HPDE6-E6E7 (cell line): ENCODE results near the gene PCIF1.
A peak's percentile ranks its signal among the peaks of the same experiment; 100 is the strongest.
"Not testable (repeated sequence)": the region's sequence is repeated elsewhere in the genome, so short reads cannot be mapped to it uniquely, and the experiment has no call there.

ENCODE experiments used
- DNase-seq: peaks from one replicate; pipeline ENCODE4 v3.0.0; 2011; ENCODE audit warnings: missing footprints; ENCODE audit errors: extremely low spot score

PCIF1 gene

GRCh38 chr20:45924391-45925261 is 9.9 kb upstream of the PCIF1 start:
- no peak for DNase-seq

DNA sequence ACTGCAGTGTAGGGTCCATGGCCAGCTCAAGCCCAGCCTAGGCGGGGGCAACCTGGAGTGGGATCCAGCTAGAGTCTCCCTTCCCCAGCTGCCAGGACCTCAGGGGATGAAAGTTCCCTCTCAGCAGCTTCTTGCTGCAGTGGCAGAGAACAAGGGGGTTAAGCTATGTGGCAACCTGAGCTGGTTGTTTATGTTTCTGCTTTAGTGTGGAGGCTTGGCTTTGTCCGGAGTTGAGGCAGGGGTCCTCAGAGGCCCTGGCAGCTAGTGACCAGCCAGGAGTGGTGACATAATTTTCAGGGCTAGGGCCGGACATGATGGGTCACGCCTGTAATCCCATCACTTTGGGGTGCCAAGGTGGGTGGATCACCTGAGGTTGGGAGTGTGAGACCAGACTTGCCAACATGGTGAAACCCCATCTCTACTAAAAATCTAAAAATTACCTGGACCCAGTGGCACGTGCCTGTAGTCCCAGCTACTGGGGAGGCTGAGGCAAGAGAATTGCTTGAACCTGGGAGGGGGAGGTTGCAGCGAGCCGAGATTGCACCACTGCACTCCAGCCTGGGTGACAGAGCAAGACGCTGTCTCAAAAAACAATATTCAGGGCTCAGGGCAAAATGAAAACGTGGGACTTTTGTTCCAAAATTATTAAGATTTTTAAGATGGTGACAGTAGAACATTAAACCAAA is 8.5 kb upstream of the PCIF1 start:
- DNase-seq, result no peak

DNA sequence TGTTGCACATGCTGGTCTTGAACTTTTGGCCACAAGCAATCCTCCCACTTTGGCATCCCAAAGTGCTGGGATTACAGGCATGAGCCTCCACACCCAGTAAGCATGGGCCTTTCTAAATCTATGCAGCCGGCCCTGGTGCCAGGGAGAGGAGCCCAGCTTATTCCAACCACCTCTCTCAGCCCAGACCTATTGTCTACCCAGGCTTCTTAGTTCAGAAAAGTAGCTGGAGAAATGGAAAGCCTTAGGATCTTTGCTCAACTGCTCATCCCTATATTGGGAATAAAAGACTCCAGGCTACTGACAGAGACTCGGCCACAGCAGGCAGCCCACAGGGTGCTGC is 7.8 kb upstream of the PCIF1 start:
- DNase-seq, result no peak

- DNase-seq, result no peak
These were observed 7.2 kb upstream of the PCIF1 start for GRCh38 chr20:45927071-45927878.

DNA sequence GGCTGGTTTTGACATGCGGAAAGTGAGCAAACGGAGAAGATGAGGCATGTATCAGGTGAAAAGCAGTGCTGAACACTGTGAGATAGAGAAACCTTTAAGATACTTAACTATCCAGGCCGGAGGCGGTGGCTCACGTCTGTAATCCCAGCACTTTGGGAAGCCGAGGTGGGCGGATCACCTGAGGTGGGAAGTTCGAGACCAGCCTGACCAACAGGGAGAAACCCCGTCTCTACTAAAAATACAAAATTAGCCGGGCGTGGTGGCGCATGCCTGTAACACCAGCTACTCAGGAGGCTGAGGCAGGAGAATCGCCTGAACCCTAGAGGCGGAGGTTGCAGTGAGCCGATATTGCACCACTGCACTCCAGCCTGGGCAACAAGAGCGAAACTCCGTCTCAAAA is 2.8 kb upstream of the PCIF1 start:
- not testable (repeated sequence) for DNase-seq

DNA sequence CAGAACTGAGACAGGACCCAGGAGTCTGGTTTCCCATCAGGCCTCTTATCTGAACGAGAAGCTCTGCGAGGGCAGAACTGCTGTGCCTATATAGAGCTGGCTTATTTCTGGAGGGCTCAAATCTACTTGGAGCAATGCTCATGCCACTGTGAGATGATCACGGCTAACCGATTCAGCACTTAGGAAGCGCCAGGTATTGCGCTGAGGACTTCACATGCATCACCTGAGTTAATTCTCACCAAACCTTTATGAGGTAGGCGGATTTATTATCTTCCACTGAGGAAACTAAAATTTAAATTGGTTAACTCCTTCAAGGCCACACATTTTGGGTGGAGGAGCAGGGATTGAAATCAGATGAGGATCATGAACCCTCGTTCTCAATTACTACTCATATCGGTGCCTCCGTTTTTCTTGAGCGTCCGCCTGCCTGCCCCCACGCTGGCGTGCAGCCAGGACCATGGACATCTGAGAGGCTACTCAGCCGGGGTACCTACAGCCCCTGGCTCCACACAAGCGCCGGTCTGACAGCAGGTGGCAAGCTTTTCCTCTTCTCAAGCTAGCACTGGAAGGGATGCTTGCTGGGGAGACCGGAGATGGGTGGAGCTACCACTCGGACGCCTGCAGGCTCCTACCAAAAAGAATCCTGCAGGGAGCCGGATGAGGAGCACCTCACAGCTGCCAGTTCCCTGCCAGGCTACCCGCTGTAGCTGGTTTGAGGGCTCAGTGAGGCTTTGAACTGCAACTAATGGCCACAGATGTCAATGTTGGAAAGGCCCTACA is 1.0 kb upstream of the PCIF1 start:
- peak; percentile 97 for DNase-seq

- no peak for DNase-seq
These were observed 367 bp upstream of the PCIF1 start for GRCh38 chr20:45934046-45934585.

DNA sequence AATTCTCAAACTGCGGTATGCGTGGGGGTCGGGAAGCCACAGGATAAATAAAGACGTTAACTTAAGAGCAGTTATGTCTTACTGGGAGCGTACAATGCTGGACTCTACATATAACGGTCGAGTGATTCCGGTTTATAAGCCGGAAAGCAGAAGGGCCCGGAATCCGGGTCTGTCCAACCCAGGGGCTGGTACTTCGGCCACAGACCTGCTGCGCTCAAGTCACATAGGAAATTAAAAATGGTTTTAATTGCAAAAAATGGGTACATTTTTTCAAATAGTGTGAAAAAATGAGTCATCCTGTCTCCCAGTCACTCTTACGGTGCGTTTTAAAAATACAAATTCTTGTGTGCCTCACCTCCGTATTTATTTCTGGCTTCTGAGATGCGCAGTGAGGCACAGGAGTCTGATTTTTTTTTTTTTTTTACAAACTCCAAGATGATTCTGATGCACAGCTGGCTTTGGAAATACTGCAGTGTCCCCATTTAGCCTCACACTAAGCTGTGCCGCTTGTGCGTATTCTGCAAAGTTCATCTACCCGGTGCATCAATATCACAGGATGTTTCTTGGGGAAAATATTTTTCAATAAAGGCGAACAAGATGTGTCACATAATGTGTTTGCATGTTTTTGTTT is 1.0 kb downstream of the PCIF1 start:
- DNase-seq, result no peak

DNA sequence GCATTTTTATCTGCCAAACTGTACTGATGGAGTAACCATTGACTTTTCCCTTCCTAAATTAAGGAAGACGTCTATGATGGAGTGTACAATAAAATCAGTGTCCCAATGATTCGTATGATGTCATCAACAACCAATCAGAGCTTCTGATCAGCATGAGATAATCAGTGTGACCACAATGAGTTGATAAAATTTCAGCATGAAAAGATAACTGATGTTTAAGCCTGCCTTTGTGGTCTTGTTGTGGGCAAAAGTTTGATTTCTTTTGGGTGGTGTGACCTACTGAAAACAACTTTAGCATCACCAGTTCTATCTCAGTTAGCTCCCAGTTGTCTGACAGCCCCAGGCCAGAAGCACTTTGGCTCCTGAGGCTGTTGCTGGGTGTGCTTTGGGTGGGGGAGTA is 3.3 kb downstream of the PCIF1 start:
- no peak for DNase-seq

GRCh38 chr20:45938727-45939438 is 4.4 kb downstream of the PCIF1 start:
- no peak for DNase-seq

DNA sequence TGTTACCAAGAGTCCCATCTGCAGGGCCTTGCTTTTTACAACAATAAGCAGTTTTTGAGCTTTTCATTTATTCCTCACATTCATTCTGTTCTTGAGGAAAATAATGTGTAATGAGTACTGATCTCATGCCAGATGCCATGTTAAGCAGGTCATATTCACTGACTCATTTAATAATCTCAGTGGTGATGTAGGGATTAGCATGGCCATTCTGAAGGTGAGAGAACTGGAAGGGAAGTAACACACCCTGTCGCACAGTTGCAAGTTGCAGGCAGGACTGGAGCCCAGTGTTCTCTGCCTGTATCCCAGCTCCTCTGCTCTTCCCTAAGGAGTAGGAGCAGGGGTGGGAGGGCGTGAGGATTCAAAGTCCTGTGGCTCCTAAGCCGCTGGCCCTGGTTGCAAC is 5.6 kb downstream of the PCIF1 start:
- DNase-seq, result no peak

- DNase-seq, result no peak
These were observed 6.0 kb downstream of the PCIF1 start for GRCh38 chr20:45940469-45940868.

DNA sequence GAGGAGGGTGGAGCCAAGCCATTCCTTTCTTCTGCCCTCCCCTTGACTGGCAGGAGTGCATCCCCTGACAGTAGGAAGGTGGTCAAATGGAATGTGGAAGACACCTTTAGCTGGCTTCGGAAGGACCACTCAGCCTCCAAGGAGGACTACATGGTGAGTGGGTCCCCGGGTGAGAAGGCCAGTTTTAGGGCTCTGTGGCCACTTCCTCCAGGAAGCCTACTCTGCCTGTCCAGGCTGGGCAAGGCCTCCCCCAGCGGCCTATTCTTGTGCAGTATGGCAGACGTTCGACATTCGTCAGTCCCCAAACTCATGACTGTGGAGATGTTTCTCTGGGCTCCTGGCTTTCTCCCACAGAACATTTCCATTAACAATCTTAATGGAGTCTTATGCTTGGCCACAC is 9.1 kb downstream of the PCIF1 start:
- DNase-seq, result no peak

DNA sequence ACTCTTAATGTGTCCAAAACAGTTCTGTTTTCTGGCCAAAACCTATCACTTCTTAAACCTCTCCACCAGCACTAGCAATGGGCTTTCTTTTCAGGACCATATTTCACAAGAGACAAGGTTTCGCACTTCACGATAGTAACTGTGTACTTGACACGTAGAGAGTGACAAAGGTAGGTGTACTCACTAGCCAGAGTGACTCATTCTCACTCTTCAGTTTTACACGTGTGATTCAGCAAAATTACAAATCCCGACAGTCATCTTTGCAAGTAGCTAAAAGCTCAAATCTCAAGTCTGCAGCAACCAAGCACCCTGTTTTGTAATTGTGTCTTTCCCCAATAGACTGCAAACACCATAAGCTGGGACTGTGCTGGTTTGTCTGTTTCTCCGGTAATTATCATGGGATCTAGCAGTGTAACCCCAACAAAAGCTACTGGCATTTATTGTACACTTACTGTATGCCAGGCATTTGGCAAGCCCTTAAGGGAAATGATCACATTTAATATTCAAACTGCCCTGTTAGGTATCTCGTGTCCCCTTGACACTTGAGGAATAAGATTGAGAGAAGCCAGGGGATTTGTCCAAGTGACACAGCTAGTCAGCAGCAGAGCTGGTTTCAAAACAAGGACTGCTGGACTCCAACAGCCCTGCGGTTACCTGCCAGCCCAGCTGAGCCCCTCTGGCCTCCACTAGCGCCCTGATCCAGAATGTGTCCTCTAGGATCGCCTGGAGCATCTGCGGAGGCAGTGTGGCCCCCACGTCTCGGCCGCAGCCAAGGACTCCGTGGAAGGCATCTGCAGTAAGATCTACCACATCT is 9.9 kb downstream of the PCIF1 start:
- DNase-seq, result peak; percentile 97

GRCh38 chr20:45944965-45945677 is 10.6 kb downstream of the PCIF1 start:
- DNase-seq, result no peak

DNA sequence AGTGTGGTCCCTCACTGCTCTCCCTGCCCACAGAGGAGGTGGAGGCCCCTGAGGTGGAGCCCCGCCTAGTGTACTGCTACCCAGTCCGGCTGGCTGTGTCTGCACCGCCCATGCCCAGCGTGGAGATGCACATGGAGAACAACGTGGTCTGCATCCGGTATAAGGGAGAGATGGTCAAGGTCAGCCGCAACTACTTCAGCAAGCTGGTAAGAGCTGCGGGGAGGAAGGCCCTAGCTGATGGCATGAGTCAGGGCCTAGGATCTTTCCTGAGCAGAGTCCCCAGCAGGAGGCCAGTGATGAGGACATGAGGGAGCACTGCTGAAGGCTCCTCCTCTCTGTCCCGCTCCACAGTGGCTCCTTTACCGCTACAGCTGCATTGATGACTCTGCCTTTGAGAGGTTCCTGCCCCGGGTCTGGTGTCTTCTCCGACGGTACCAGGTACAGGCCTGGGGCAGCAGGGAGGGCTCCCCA is 11.2 kb downstream of the PCIF1 start:
- no peak for DNase-seq

- no peak for DNase-seq
These were observed 11.9 kb downstream of the PCIF1 start for GRCh38 chr20:45946149-45946970.
